ENCODE results near the gene MAPK11. TPM values are rescaled to one million over a fixed set of nuclear protein-coding genes. Genes with fewer than 3 reads are reported as not detected.

The MAPK11 gene
- total RNA-seq, 4 donors from 2014 or later = 2.0 to 14.0 (median 2.5) TPM; not detected in 1

GRCh38 chr22:50256258-50256862 lies 13.8 kb downstream of the MAPK11 start:
- TF ChIP-seq POLR2A (IDR thresholded peaks at IDR 0.05) = no peak
- no peak for TF ChIP-seq CTCF (IDR thresholded peaks at IDR 0.05)
- peaks cover 0 to 15% (median 11%) of the 10 kb centered on the region in 4 donors for H3K4me1 ChIP-seq
- H3K4me3 ChIP-seq = no peak overlapping the region
- peaks cover 0 to 5% of the 10 kb centered on the region in 2 donors for H3K27me3 ChIP-seq
- DNase-seq = no peak
- no peak overlapping the region for H3K27ac ChIP-seq
- H3K36me3 ChIP-seq = no peaks in the 10 kb centered on the region
- no peaks in the 10 kb centered on the region for H3K9me3 ChIP-seq

GRCh38 chr22:50255607-50256006 lies 14.6 kb downstream of the MAPK11 start:
- Histone ChIP-seq H3K9me3 (no peaks in the 10 kb centered on the region), H3K4me3 (no peak overlapping the region), H3K4me1 (peaks cover 0 to 14% (median 11%) of the 10 kb centered on the region in 4 donors), H3K36me3 (no peaks in the 10 kb centered on the region), H3K27me3 (peaks cover 0 to 2% of the 10 kb centered on the region in 2 donors), H3K27ac (no peak overlapping the region)
- DNase-seq = no peak
- TF ChIP-seq POLR2A (IDR thresholded peaks at IDR 0.05) = no peak
- no peak for TF ChIP-seq CTCF (IDR thresholded peaks at IDR 0.05)

DNA sequence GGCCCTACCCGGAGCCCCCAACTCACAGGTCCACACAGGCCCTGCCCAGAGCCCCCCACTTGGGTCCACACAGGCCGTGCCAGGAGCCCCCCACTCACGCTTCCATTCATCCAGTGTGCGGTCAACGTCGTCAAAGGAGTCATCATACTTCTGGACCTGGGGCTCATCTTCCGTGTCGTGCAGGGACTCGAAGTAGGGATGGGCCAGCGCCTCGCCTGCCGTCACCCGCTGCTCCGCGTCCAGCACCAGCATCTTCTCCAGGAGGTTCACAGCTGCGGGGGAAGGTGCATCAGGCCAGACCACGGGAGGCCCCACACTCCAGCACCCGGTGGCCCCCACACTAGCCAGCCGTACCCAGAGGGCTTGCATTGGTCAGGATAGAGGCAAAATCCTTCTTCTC lies 15.1 kb downstream of the MAPK11 start:
- no peak overlapping the region for H3K27ac ChIP-seq
- peaks cover 3 to 16% (median 14%) of the 10 kb centered on the region in 4 donors for H3K4me1 ChIP-seq
- H3K27me3 ChIP-seq = no peaks in the 10 kb centered on the region
- DNase-seq = no peak
- H3K9me3 ChIP-seq = no peaks in the 10 kb centered on the region
- TF ChIP-seq CTCF (IDR thresholded peaks at IDR 0.05) (no peak), POLR2A (IDR thresholded peaks at IDR 0.05) (no peak)
- H3K4me3 ChIP-seq = no peak overlapping the region
- no peaks in the 10 kb centered on the region for H3K36me3 ChIP-seq

DNA sequence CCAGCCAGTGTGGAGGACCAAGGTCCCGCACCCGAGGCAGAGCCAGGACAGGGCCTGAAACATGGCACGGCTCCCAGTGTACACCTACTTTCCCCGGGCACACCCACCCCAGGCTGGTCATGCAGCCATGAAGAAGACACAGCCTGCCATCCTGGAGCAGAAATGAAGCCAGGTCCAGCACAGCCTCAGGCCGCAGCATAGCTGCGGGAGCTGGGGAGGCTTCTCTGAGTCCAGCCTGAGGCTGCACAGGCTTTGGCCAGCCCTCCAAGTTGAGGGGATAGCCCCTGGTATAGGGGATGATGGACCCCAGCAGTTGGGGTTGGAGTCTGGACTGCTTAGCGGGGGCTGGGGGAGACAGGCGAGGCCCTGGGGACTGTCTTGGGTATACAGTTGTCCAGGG lies 16.2 kb downstream of the MAPK11 start:
- TF ChIP-seq POLR2A (IDR thresholded peaks at IDR 0.05) = no peak
- no peak for TF ChIP-seq CTCF (IDR thresholded peaks at IDR 0.05)
- Histone ChIP-seq H3K4me1 (peaks cover 9 to 27% (median 23%) of the 10 kb centered on the region in 4 donors), H3K36me3 (peaks cover 0 to 3% (median 0%) of the 10 kb centered on the region in 3 donors), H3K4me3 (no peak overlapping the region), H3K27ac (no peak overlapping the region), H3K9me3 (no peaks in the 10 kb centered on the region), H3K27me3 (no peaks in the 10 kb centered on the region)
- no peak for DNase-seq

DNA sequence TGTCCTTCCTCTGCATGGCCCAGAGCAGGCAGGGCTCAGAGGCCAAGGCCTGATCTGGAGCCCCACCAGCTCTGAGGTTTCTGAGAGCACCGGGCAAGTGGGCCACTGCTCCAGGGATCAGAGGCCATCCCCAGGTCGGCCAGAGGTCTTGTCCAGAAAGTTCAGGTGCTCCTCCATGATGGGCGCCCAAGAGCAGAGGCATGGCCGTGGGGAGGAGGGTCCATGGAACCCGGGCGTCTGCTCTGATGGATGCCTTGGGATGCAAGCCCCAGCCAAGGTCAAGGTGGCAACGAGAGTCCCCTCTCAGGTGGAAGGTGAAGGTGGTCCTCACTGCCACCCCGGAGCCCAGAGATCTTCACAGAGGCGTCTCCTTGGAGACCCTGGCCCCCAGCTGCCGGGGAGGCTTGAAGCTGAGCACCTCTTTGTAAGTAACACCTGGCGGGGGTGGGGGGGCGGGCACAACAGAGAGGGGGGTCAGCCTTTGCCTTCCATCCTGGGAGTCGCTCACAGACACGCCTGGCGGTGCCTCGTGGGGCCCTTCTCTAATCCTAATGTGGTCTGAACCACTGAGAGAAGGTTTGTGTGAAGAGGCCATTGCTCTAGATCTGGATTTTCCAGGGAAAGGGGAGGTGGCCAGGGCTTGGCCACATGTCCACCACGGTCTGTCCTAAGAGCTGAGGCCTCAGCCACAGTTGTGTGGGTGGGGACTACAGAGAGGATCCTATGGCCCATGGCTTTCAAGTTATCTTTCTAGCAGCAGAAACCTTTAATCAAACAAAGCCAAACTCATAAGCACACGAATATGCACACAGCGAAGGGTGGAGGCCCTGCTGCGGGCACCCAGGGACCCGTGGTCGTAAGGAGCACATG lies 16.9 kb downstream of the MAPK11 start:
- H3K4me3 ChIP-seq = no peak overlapping the region
- no peak for DNase-seq
- H3K4me1 ChIP-seq = peaks cover 9 to 33% (median 24%) of the 10 kb centered on the region in 4 donors
- no peak overlapping the region for H3K27ac ChIP-seq
- H3K36me3 ChIP-seq = peaks cover 0 to 3% (median 0%) of the 10 kb centered on the region in 3 donors
- H3K9me3 ChIP-seq = no peaks in the 10 kb centered on the region
- TF ChIP-seq POLR2A (IDR thresholded peaks at IDR 0.05) (no peak), CTCF (IDR thresholded peaks at IDR 0.05) (no peak)
- H3K27me3 ChIP-seq = no peaks in the 10 kb centered on the region

Data from Peyer's patch (tissue), 4 donors.